ENCODE measurements around the gene C18orf32.

The C18orf32 gene

DNA sequence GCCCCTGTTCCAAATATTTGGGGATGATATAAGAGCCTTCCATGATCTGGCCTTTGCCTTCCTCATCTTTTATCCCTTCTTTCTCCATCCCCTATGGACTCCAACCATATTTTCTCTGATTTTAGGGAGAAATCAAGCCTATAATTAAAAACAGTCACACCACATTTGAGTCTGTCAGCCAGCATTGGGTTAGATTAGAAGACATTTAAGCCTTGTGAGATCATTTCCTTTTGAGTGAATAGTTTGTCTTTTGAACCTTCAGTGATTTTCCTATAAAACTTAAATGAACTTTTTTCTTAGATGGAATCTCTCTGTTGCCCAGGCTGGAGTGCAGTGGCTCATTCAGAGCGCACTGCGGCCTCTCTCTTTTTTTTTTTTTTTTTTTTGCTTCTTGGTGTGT, 7.6 kb upstream of the C18orf32 start:
- TF ChIP-seq, protein P1, sequence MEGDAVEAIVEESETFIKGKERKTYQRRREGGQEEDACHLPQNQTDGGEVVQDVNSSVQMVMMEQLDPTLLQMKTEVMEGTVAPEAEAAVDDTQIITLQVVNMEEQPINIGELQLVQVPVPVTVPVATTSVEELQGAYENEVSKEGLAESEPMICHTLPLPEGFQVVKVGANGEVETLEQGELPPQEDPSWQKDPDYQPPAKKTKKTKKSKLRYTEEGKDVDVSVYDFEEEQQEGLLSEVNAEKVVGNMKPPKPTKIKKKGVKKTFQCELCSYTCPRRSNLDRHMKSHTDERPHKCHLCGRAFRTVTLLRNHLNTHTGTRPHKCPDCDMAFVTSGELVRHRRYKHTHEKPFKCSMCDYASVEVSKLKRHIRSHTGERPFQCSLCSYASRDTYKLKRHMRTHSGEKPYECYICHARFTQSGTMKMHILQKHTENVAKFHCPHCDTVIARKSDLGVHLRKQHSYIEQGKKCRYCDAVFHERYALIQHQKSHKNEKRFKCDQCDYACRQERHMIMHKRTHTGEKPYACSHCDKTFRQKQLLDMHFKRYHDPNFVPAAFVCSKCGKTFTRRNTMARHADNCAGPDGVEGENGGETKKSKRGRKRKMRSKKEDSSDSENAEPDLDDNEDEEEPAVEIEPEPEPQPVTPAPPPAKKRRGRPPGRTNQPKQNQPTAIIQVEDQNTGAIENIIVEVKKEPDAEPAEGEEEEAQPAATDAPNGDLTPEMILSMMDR (IDR thresholded peaks at IDR 0.05; ENCODE audit: poor library complexity, severe bottlenecking): no peak
- DNase-seq (ENCODE audit: low spot score): no peak
- H3K4me3 ChIP-seq (ENCODE audit: severe bottlenecking): no peak overlapping the region
- ATAC-seq (ENCODE audit: low read depth): no peak
- no peaks in the 10 kb centered on the region for H3K9me3 ChIP-seq (ENCODE audit: severe bottlenecking)
- H3K4me1 ChIP-seq (ENCODE audit: insufficient read depth, poor library complexity, severe bottlenecking): peaks cover 11% of the 10 kb centered on the region
- no peaks in the 10 kb centered on the region for H3K27me3 ChIP-seq (ENCODE audit: insufficient read depth, poor library complexity, severe bottlenecking)
- H3K27ac ChIP-seq (ENCODE audit: poor library complexity, severe bottlenecking): no peak overlapping the region
- peaks cover 25% of the 10 kb centered on the region for H3K36me3 ChIP-seq (ENCODE audit: low read depth)

DNA sequence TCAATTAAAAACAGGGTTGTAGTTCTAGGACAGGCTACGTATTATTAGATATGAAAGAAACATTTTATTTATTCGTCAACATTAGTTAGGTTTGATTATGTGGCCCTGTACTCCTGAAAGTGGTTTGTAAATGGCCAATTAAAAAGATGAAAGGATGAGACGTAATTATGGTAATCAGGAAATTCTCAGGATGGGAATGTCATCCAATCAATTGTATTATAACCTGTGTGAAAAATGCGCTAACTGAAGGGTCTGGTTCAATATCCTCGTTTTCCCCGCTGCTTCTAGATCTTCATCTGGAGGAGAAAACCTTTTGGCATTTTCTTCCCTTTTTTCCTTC, 5.6 kb upstream of the C18orf32 start:
- Histone ChIP-seq H3K36me3 (ENCODE audit: low read depth) (peaks cover 45% of the 10 kb centered on the region), H3K9me3 (ENCODE audit: severe bottlenecking) (no peaks in the 10 kb centered on the region), H3K27ac (ENCODE audit: poor library complexity, severe bottlenecking) (peak overlapping the region; percentile 88), H3K4me3 (ENCODE audit: severe bottlenecking) (no peak overlapping the region), H3K27me3 (ENCODE audit: insufficient read depth, poor library complexity, severe bottlenecking) (no peaks in the 10 kb centered on the region), H3K4me1 (ENCODE audit: insufficient read depth, poor library complexity, severe bottlenecking) (peaks cover 23% of the 10 kb centered on the region)
- TF ChIP-seq, protein P1 (IDR thresholded peaks at IDR 0.05; ENCODE audit: poor library complexity, severe bottlenecking): no peak
- no peak for ATAC-seq (ENCODE audit: low read depth)
- no peak for DNase-seq (ENCODE audit: low spot score)

DNA sequence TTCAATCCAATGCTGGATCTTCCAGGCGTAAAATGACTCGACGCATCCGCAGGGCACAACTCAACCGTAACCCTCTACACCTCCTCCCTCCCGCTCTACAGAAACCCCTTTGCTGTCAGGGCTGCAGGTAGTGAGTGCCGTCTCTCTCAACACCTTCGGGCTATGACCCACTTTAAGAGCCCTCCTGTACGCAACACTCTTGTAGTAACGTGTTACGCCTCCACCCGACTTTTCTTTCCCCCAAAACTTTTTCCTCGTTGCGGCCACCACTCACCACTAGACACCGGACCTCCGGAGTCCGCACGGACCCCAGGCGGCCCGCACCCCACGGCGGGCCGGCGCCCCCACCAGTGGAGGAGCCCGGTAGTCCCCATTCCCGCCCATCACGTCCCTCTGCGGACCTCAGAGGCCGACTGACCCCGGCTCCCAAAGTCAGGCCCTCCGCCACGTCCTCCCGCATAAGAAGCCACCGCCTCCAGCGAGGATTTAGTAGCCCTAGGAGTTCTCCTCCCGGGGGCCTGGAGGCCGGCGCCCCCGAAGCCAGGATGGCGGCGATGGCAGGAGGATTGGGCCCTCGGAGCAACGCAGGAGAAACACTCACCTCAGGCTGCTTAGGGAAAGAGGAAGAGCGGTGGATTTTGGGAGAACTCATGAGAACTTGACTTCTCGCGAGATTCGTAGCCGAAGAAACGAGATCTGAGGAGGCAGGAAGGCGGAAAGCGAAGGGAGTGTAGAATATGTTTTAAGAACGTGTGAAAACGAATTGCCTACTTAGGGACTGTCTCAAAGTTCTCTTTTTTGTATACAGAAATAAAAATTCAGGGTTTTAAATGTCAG, 5.0 kb upstream of the C18orf32 start, which contains the start of gene RPL17:
Gene RPL17 (minus strand): TSS at position 609 of the 837 bp plus-strand sequence.
- Histone ChIP-seq H3K4me3 (ENCODE audit: severe bottlenecking) (peak within 1 kb of the TSS; percentile 81), H3K4me1 (ENCODE audit: insufficient read depth, poor library complexity, severe bottlenecking) (peaks cover 23% of the 10 kb centered on the region), H3K9me3 (ENCODE audit: severe bottlenecking) (no peaks in the 10 kb centered on the region), H3K36me3 (ENCODE audit: low read depth) (peaks cover 48% of the 10 kb centered on the region), H3K27me3 (ENCODE audit: insufficient read depth, poor library complexity, severe bottlenecking) (no peaks in the 10 kb centered on the region), H3K27ac (ENCODE audit: poor library complexity, severe bottlenecking) (peak within 1 kb of the TSS; percentile 88)
- DNase-seq (ENCODE audit: low spot score) (peak; percentile 84), ATAC-seq (ENCODE audit: low read depth) (peak; percentile 76)
- TF ChIP-seq, protein P1 (IDR thresholded peaks at IDR 0.05; ENCODE audit: poor library complexity, severe bottlenecking): no peak

DNA sequence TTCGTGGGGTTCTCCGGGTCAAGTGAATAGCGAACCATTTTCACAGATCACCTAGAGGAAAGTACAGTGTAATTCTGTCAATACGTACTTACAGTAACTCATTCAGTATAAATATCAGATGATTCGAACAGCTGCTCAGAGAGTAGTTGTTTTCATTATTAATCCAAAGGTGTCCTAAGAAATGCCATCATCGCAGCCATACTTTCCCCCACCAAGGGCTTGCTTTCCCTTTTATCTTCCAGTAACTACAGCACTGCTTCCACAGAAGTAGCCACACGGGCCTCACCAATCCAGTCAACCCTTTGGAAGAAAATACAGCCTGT, 4.5 kb upstream of the C18orf32 start:
- TF ChIP-seq, protein P1 (IDR thresholded peaks at IDR 0.05; ENCODE audit: poor library complexity, severe bottlenecking): no peak
- H3K36me3 ChIP-seq (ENCODE audit: low read depth): peaks cover 48% of the 10 kb centered on the region
- peak overlapping the region; percentile 81 for H3K4me3 ChIP-seq (ENCODE audit: severe bottlenecking)
- peak overlapping the region; percentile 88 for H3K27ac ChIP-seq (ENCODE audit: poor library complexity, severe bottlenecking)
- H3K27me3 ChIP-seq (ENCODE audit: insufficient read depth, poor library complexity, severe bottlenecking): no peaks in the 10 kb centered on the region
- H3K4me1 ChIP-seq (ENCODE audit: insufficient read depth, poor library complexity, severe bottlenecking): peaks cover 23% of the 10 kb centered on the region
- no peak for ATAC-seq (ENCODE audit: low read depth)
- no peak for DNase-seq (ENCODE audit: low spot score)
- no peaks in the 10 kb centered on the region for H3K9me3 ChIP-seq (ENCODE audit: severe bottlenecking)

DNA sequence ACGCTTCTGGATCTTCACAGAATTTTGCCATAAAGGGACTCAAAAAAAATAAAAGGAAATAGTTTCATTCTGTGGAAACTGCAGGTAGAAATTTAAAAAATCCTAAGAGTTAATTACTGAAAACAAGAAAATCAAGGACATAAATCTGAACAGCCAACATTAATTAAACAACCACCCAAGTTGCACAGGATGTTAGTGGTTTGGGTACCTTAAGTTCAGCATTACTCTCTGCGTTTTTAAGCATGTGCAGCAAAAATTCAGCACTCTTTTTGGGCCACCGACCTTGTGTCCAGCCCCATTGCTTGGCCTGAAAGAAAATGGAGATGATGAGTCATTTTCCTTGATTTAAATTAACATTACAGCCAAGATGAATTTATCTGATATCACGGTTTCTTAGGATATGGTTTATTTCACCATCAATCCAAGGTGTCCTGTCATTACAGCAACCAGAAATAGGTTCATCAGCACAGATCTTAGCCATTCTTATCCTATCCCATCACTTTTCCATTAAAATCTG, 3.3 kb upstream of the C18orf32 start:
- peaks cover 48% of the 10 kb centered on the region for H3K36me3 ChIP-seq (ENCODE audit: low read depth)
- H3K27me3 ChIP-seq (ENCODE audit: insufficient read depth, poor library complexity, severe bottlenecking): no peaks in the 10 kb centered on the region
- peak overlapping the region; percentile 88 for H3K27ac ChIP-seq (ENCODE audit: poor library complexity, severe bottlenecking)
- peak overlapping the region; percentile 81 for H3K4me3 ChIP-seq (ENCODE audit: severe bottlenecking)
- TF ChIP-seq, protein P1 (IDR thresholded peaks at IDR 0.05; ENCODE audit: poor library complexity, severe bottlenecking): no peak
- peaks cover 23% of the 10 kb centered on the region for H3K4me1 ChIP-seq (ENCODE audit: insufficient read depth, poor library complexity, severe bottlenecking)
- no peak for ATAC-seq (ENCODE audit: low read depth)
- no peak for DNase-seq (ENCODE audit: low spot score)
- no peaks in the 10 kb centered on the region for H3K9me3 ChIP-seq (ENCODE audit: severe bottlenecking)
